Upper lobe of right lung (tissue), 1 donor: ENCODE results near the gene WDR36. TPM values are rescaled to one million over a fixed set of nuclear protein-coding genes. Genes with fewer than 3 reads are reported as not detected.

Experiments used
- ATAC-seq: fragments of 200-7000 bp; cut with Tn5 transposase; one replicate; pipeline ENCODE4 v1.9.1; 2020; ENCODE audit warnings: mild to moderate bottlenecking, moderate library complexity
- DNase-seq: peaks from one replicate; pipeline ENCODE4 v3.0.0-alpha.2; 2020
- H3K27ac ChIP-seq: fragments of 200-600 bp; one replicate; pipeline ENCODE4 v1.8.0; 2022
- H3K27me3 ChIP-seq: fragments of 200-600 bp; one replicate; pipeline ENCODE4 v1.8.0; 2022; ENCODE audit warnings: mild to moderate bottlenecking
- H3K36me3 ChIP-seq: fragments of 200-600 bp; one replicate; pipeline ENCODE4 v1.8.0; 2022
- H3K4me1 ChIP-seq: fragments of 200-600 bp; one replicate; pipeline ENCODE4 v1.8.0; 2022
- H3K4me3 ChIP-seq: fragments of 200-600 bp; one replicate; pipeline ENCODE4 v1.8.0; 2022; ENCODE audit warnings: mild to moderate bottlenecking
- H3K9me3 ChIP-seq: fragments of 200-600 bp; one replicate; pipeline ENCODE4 v1.8.0; 2022
- intact Hi-C: fragments of 100-400 bp; cut with DNase I; formaldehyde crosslinking; loops from one replicate; pipeline ENCODE4 v1.11.0; 2022
- total RNA-seq: library from RNA; stranded (reverse); fragmentation: NEBNext Ultra II Directional; extraction: Animal tissue kit (Norgen Biotek cat#: 25700); gene quantifications from one replicate; pipeline ENCODE4 v1.2.1, GENCODE V29; 2021
- TF ChIP-seq, protein P1 (sequence below): fragments of 200-600 bp; IDR thresholded peaks from one replicate; pipeline ENCODE4 v1.8.0; 2022; ENCODE audit warnings: antibody characterized with exemption
- donor health status: DM: no; HTN: yes; CAD: no; lungs with severe emphysema.

The WDR36 gene
- total RNA-seq, 1 donor from 2014 or later, result 25.0 TPM

DNA sequence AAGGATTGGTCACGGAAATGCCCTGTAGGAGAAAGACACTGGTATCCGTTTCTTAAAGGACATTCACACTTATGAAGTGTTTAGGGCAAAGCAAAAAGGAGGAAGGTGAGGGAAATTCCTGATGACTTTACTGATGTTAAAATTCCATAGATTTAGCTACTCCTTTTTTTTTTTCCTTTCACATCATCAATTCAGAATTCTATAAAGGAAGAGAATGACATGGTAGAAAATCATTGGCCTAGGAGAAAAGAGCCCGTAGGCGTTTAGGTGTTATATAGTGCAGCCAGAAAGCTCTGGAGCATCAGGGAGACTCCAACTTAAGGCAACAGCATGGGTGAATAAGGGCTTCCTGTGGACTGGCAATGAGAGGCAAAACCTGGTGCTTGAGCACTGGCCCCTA is 20.7 kb upstream of the WDR36 start, which contains the start of gene TSLP:
TSLP (plus strand) TSS at position 301 of the 400 bp plus-strand sequence. CDS start 178 bp downstream, outside the sequence.
- no peak for DNase-seq
- Histone ChIP-seq H3K27me3 (peaks cover 24% of the 10 kb centered on the region), H3K9me3 (no peaks in the 10 kb centered on the region), H3K4me3 (no peak within 1 kb of the TSS), H3K27ac (no peak within 1 kb of the TSS), H3K36me3 (no peaks in the 10 kb centered on the region), H3K4me1 (peaks cover 28% of the 10 kb centered on the region)
- TF ChIP-seq, protein P1, sequence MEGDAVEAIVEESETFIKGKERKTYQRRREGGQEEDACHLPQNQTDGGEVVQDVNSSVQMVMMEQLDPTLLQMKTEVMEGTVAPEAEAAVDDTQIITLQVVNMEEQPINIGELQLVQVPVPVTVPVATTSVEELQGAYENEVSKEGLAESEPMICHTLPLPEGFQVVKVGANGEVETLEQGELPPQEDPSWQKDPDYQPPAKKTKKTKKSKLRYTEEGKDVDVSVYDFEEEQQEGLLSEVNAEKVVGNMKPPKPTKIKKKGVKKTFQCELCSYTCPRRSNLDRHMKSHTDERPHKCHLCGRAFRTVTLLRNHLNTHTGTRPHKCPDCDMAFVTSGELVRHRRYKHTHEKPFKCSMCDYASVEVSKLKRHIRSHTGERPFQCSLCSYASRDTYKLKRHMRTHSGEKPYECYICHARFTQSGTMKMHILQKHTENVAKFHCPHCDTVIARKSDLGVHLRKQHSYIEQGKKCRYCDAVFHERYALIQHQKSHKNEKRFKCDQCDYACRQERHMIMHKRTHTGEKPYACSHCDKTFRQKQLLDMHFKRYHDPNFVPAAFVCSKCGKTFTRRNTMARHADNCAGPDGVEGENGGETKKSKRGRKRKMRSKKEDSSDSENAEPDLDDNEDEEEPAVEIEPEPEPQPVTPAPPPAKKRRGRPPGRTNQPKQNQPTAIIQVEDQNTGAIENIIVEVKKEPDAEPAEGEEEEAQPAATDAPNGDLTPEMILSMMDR, result no peak
- ATAC-seq, result no peak
- intact Hi-C loops, result no loop called here

DNA sequence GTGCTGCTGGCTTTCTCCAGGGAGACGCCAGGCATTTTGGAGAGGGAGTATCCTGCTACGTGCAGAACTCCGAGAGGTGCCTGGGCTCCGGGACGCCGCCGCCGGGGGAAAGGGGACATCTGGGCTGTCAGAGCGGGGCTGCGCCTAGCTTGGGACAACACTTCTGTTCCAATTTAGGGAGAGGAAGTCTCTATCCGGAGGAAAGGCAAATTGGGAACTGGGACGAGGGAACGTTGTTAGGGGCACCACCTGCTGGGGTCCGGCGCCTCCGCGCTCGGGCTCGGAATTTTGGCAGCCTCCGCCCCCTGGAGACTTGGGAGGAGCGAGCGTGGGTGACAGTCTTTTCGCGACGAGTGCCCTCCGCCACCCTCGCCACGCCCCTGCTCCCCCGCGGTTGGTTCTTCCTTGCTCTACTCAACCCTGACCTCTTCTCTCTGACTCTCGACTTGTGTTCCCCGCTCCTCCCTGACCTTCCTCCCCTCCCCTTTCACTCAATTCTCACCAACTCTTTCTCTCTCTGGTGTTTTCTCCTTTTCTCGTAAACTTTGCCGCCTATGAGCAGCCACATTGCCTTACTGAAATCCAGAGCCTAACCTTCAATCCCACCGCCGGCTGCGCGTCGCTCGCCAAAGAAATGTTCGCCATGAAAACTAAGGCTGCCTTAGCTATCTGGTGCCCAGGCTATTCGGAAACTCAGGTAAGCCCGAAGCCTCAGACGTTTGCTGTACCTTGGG is 19.0 kb upstream of the WDR36 start:
- ATAC-seq, result peak; percentile 90
- TF ChIP-seq, protein P1, result no peak
- H3K9me3 ChIP-seq, result no peaks in the 10 kb centered on the region
- no peaks in the 10 kb centered on the region for H3K36me3 ChIP-seq
- H3K4me3 ChIP-seq, result peak overlapping the region; percentile 55
- H3K4me1 ChIP-seq, result peaks cover 28% of the 10 kb centered on the region
- intact Hi-C loops, result no loop called here
- DNase-seq, result peak; percentile 85
- H3K27me3 ChIP-seq, result peaks cover 21% of the 10 kb centered on the region
- H3K27ac ChIP-seq, result no peak overlapping the region

DNA sequence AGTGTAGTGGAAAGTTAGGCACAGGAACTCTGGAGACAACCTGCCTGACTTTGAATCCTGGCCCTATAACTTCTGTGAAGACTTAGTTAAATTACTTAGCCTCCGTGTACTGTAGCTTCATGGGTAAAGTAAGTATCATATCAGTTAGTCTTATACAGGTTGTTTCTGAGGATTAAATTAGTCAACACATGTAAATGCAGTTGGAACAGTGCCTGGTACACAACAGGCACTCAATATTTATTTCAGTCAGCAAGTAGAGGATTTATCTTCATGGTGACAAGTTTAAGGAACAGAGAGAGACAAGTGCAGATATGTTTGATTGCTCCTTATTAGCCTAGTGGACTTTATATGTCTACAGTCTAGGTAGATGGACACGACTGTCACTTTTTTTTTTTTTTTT is 17.9 kb upstream of the WDR36 start:
- DNase-seq (no peak), ATAC-seq (no peak)
- Histone ChIP-seq H3K36me3 (no peaks in the 10 kb centered on the region), H3K27me3 (peaks cover 10% of the 10 kb centered on the region), H3K4me1 (peaks cover 28% of the 10 kb centered on the region), H3K27ac (no peak overlapping the region), H3K4me3 (peak overlapping the region; percentile 55), H3K9me3 (no peaks in the 10 kb centered on the region)
- intact Hi-C loops, result no loop called here
- TF ChIP-seq, protein P1, result no peak

DNA sequence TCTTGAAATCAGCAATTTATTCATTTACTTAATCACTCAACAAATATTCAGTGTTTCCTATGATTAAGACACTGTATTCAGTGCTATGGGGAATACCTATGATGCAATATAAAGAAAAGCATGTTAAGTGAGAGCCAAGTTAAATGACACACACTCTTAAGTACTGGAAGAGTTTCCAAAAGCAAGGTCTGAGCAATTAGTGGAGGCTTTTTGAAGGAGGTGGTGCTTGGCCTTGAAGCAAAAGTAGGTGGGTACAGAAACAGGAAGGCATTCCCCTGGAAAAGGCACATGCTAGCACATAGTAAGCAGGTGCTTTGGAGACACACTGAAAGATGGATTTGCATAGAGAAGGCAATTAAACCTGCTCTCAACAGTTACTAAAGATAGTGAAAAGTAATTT is 16.6 kb upstream of the WDR36 start:
- no peak overlapping the region for H3K27ac ChIP-seq
- H3K4me1 ChIP-seq, result peaks cover 26% of the 10 kb centered on the region
- no peaks in the 10 kb centered on the region for H3K9me3 ChIP-seq
- intact Hi-C loops, result no loop called here
- TF ChIP-seq, protein P1, result no peak
- ATAC-seq (peak; percentile 74), DNase-seq (no peak)
- H3K27me3 ChIP-seq, result peaks cover 5% of the 10 kb centered on the region
- no peaks in the 10 kb centered on the region for H3K36me3 ChIP-seq
- no peak overlapping the region for H3K4me3 ChIP-seq

DNA sequence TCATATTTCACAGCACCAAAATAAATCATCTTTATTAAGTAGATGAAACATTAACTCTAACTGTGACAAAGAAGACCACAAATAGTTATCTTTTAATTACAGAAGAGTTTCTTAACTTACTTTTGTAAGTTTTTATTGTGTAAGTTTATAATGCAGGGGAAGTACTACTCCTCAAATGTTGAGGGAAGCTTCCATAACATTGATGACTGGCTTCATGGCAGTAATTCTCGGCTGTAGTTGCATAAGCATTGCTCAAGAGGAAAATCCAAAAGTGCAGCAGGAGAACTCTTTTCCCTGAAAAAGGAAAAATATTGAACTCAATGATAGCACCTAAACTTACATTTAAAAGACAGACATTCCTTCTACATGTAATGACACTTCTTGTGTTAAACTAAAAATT is 16.1 kb upstream of the WDR36 start:
- no peak for ATAC-seq
- Histone ChIP-seq H3K9me3 (no peaks in the 10 kb centered on the region), H3K27ac (no peak overlapping the region), H3K27me3 (peaks cover 1% of the 10 kb centered on the region), H3K4me1 (peaks cover 21% of the 10 kb centered on the region), H3K4me3 (no peak overlapping the region), H3K36me3 (no peaks in the 10 kb centered on the region)
- intact Hi-C loops, result no loop called here
- TF ChIP-seq, protein P1, result no peak
- no peak for DNase-seq
